HCT116 (cell line): ENCODE results near the gene CALN1.

ENCODE experiments used
- EGR1 ChIP-seq: IDR thresholded peaks from 2 replicates; pipeline ENCODE4 v1.6.1; 2012; ENCODE audit warnings: low read depth
- POLR2A ChIP-seq: IDR thresholded peaks from 2 replicates; pipeline ENCODE4 v1.7.0; 2011; ENCODE audit warnings: borderline replicate concordance; ENCODE audit not compliant: insufficient read depth, insufficient read length; ENCODE audit errors: extremely low read depth
- YY1 ChIP-seq: IDR thresholded peaks from 2 replicates; pipeline ENCODE4 v1.6.1; 2011; ENCODE audit warnings: low read length, low read depth, moderate library complexity, mild to moderate bottlenecking; ENCODE audit not compliant: insufficient replicate concordance; ENCODE audit errors: extremely low read depth
- ZNF274 ChIP-seq: fragments of 200-500 bp; sonication (Bioruptor generic); IDR thresholded peaks from 2 replicates; pipeline ENCODE4 v1.6.1; 2014; ENCODE audit warnings: mild to moderate bottlenecking, low read depth, low read length, inconsistent platforms

DNA sequence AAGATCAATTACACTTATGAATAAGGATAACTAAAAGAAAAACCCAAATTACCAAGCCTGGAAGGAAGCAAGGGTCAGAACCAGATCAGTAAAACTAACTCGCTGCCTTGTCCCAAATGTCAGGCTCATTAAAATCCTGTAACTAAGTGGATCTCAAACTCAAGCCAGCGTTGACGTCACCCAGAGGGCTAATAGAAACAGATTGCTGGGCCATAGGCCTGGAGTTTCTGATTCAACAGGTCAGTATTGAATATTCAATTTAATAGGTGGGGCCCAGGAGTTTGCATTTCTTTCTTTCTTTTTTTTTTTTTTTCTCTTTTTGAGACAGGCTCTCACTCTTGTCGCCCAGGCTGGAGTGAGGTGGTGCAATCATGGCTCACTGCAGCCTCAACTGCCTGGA, 397.0 kb downstream of the CALN1 start:
- TF ChIP-seq YY1 (no peak), POLR2A (no peak), ZNF274 (no peak), EGR1 (no peak)
